Bronchial epithelial cell (primary cell): ENCODE results near the gene CAPN3. TPM values are rescaled to one million over a fixed set of nuclear protein-coding genes. Genes with fewer than 3 reads are reported as not detected.

ENCODE experiments used
- DNase-seq: peaks from one replicate; pipeline ENCODE4 v3.0.0-alpha.2; 2010; ENCODE audit warnings: low read depth
- FAIRE-seq: peaks from 2 replicates; lab custom pipeline; 2011; peaks lifted over from hg19 to GRCh38; lab: Jason Lieb, UNC
- H3K27me3 ChIP-seq: 2 replicates; pipeline ENCODE4 v1.5.1; 2011; ENCODE audit warnings: low read length; ENCODE audit not compliant: control insufficient read depth, insufficient read depth
- H3K36me3 ChIP-seq: 2 replicates; pipeline ENCODE4 v1.5.1; 2011; ENCODE audit warnings: low read length; ENCODE audit not compliant: control insufficient read depth, insufficient read depth
- H3K4me3 ChIP-seq: 2 replicates; pipeline ENCODE4 v1.5.1; 2011; ENCODE audit warnings: mild to moderate bottlenecking, low read depth, low read length, control low read depth
- total RNA-seq: library from RNA; depleted of rRNA; stranded (reverse); fragments of >200 nt; gene quantifications from 2 replicates; pipeline ENCODE4 v1.2.1, GENCODE V29; 2014
- TF ChIP-seq, protein P1 (sequence below): IDR thresholded peaks from 2 replicates; pipeline ENCODE4 v1.5.1; 2011; ENCODE audit warnings: mild to moderate bottlenecking, moderate library complexity, low read length, control low read depth, inconsistent platforms; ENCODE audit not compliant: insufficient read depth, severe bottlenecking

Gene CAPN3
- total RNA-seq, 1 donor from 2014 or later = 2.1 TPM

DNA sequence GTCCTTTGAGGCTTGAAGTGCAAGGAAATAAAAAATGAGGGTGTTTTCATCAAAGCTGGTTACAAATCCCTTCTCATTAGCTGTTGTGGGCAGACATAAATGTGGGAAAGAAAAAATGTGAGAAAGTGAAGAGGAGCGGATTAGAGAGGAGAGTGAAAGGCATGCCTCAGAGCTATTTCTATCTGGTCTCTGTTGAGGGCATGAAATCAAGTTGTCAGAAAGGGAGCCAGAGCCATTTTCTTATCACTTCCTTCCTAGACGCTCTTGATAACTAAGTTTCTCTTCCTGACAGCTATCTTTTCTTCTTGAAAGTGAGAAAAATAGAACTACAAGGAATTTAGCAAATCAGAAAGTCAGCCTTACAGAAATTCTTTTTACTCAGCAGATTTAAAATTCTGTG, 20.8 kb upstream of the CAPN3 start:
- TF ChIP-seq, protein P1, sequence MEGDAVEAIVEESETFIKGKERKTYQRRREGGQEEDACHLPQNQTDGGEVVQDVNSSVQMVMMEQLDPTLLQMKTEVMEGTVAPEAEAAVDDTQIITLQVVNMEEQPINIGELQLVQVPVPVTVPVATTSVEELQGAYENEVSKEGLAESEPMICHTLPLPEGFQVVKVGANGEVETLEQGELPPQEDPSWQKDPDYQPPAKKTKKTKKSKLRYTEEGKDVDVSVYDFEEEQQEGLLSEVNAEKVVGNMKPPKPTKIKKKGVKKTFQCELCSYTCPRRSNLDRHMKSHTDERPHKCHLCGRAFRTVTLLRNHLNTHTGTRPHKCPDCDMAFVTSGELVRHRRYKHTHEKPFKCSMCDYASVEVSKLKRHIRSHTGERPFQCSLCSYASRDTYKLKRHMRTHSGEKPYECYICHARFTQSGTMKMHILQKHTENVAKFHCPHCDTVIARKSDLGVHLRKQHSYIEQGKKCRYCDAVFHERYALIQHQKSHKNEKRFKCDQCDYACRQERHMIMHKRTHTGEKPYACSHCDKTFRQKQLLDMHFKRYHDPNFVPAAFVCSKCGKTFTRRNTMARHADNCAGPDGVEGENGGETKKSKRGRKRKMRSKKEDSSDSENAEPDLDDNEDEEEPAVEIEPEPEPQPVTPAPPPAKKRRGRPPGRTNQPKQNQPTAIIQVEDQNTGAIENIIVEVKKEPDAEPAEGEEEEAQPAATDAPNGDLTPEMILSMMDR = no peak
- no peak overlapping the region for H3K4me3 ChIP-seq
- FAIRE-seq (no peak), DNase-seq (no peak)
- no peaks in the 10 kb centered on the region for H3K27me3 ChIP-seq
- peaks cover 4% of the 10 kb centered on the region for H3K36me3 ChIP-seq

DNA sequence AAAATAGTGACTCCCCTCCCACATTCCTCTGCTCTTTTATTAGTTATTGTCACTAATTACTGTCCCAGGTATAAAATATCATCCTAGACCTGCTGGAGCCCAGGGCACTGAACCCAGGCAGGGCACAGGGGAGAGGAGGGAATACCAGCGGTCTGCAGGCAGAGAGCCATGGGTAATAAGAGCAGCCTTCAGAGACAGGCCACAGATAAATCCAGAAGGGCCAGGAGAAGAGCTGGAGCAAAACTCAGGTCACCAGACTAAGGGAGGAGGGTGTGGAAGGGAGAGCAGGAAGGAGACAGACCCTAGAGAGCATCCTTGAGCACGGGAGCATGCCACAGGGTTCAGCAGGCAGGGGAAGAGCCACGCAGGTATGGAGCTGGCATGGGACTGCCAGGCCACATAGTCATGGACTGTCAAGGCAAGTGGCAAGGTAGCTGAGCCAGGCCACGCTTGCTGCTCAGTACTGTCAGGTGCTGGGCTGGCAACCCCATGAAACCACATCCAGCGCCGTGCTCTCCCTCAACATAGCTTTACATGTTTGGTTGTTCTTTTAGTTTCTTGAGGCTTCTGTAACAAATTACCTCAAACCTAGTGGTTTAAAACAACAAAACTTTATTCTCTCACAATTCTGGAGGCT, 15.6 kb upstream of the CAPN3 start:
- Histone ChIP-seq H3K4me3 (no peak overlapping the region), H3K27me3 (no peaks in the 10 kb centered on the region), H3K36me3 (peaks cover 7% of the 10 kb centered on the region)
- TF ChIP-seq, protein P1 = no peak
- FAIRE-seq = no peak
- no peak for DNase-seq

DNA sequence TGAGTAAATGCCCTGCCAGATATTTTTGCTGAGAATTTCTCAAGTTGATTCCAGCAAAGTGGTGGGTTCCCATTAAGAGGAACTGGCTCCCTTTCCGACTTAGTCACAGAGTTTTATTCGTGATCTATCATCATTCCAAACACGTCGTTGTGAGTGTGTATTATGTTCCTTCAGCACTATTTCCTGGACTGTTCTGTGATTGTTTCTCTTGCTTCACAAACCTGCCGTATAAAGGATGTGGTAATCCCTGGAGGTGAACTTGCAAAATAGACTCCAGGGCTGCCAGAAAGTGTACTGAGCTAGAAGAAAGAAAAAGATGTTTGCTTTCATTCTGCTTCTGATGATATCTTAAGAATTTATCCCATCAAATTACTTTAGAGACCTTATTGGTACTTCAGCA, 14.5 kb upstream of the CAPN3 start:
- Histone ChIP-seq H3K4me3 (no peak overlapping the region), H3K27me3 (no peaks in the 10 kb centered on the region), H3K36me3 (peaks cover 7% of the 10 kb centered on the region)
- TF ChIP-seq, protein P1 = no peak
- FAIRE-seq = no peak
- peak; percentile 69 for DNase-seq

DNA sequence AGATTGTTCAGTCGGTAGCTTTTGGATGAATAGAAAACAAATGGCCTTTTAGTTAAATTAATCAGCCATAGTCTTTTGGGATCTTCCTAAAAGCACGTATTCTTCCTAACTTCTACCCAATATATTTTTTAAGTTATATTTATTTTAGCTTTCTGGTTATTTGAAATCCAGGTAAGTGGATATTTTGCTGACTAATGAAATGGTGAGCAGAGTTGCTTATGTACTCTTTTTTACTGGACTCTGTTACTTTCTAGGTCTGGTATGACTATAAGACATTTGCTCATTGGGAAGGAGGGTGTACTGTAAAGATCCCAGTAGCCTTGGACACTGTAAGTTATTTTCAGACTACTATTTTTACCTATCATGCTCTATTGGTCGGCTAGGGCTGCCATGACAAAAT, 13.8 kb upstream of the CAPN3 start:
- Histone ChIP-seq H3K36me3 (peaks cover 7% of the 10 kb centered on the region), H3K27me3 (no peaks in the 10 kb centered on the region), H3K4me3 (no peak overlapping the region)
- TF ChIP-seq, protein P1 = no peak
- DNase-seq (no peak), FAIRE-seq (no peak)

DNA sequence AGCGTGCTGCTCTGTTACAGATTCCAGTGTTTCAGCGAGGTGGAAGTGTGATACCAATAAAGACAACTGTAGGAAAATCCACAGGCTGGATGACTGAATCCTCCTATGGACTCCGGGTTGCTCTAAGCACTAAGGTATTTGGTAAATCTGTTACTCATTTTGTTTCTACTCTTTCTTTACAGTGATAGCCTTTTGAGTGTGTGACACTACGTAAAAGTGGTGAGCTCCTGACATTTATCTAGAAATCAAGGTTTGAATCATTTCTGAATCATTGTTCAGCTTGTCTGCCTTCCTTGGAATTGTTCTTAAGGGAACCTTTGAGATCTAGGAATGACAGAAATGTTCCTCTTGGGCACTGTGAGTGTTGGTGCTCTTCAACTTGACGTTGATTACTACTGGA, 11.2 kb upstream of the CAPN3 start:
- H3K36me3 ChIP-seq = peaks cover 7% of the 10 kb centered on the region
- FAIRE-seq (no peak), DNase-seq (peak; percentile 51)
- TF ChIP-seq, protein P1 = no peak
- no peaks in the 10 kb centered on the region for H3K27me3 ChIP-seq
- H3K4me3 ChIP-seq = no peak overlapping the region

DNA sequence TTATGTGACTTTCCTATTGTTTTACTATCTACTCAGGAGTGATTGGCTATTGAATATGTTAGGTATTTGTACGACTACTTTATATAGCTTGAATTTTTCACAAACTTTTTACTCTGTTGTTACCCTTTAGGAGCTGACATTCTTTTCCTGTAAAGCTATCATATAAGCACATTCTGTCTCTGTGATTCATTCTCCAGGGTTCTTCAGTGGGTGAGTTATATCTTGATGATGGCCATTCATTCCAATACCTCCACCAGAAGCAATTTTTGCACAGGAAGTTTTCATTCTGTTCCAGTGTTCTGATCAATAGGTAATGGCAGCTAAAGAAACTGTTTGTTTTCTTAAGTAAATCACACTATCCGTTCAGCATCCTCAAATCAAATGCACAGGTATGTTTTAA, 10.1 kb upstream of the CAPN3 start:
- TF ChIP-seq, protein P1 = no peak
- FAIRE-seq = no peak
- Histone ChIP-seq H3K27me3 (no peaks in the 10 kb centered on the region), H3K4me3 (no peak overlapping the region), H3K36me3 (peaks cover 4% of the 10 kb centered on the region)
- DNase-seq = no peak
